Stimulated activated effector memory CD8-positive, alpha-beta T cell treated with anti-CD3 and anti-CD28 coated beads, Interleukin-12 subunit alpha, Interleukin-12 subunit beta, amount 100 ng/mL, for 72 hours (primary cell): Measurements from ENCODE around the gene FRYL.
"Not testable (repeated sequence)": the region's sequence is repeated elsewhere in the genome, so short reads cannot be mapped to it uniquely, and the experiment has no call there.

Source experiments
- ATAC-seq: fragments of 150-1000 bp; cut with Tn5 transposase; 2 replicates; pipeline ENCODE4 v1.10.0; 2021
- DNase-seq, 2 donors: peaks; one replicate each; pipeline ENCODE4 v3.0.0; 2021 to 2022; ENCODE audit warnings: low spot score in 2 of 2
- H3K27ac Mint-ChIP-seq: one replicate; pipeline ENCODE4 v1.8.0; 2022; ENCODE audit warnings: mild to moderate bottlenecking, mixed read lengths
- H3K36me3 Mint-ChIP-seq: one replicate; pipeline ENCODE4 v1.8.0; 2022; ENCODE audit warnings: mild to moderate bottlenecking, mixed read lengths
- H3K4me1 Mint-ChIP-seq: one replicate; pipeline ENCODE4 v1.8.0; 2022; ENCODE audit warnings: mixed read lengths
- H3K4me3 Mint-ChIP-seq: one replicate; pipeline ENCODE4 v1.8.0; 2022; ENCODE audit warnings: mild to moderate bottlenecking, mixed read lengths
- H3K9me3 Mint-ChIP-seq: one replicate; pipeline ENCODE4 v1.8.0; 2022; ENCODE audit warnings: mixed read lengths

Gene FRYL

GRCh38 chr4:48704091-48704802 is 75.8 kb downstream of the FRYL start:
- H3K4me3 Mint-ChIP-seq = no peak overlapping the region
- DNase-seq (no peak), ATAC-seq (no peak)
- H3K9me3 Mint-ChIP-seq = no peaks in the 10 kb centered on the region
- peaks cover 18% of the 10 kb centered on the region for H3K36me3 Mint-ChIP-seq
- H3K27ac Mint-ChIP-seq = peak overlapping the region; percentile 20
- peaks cover 39% of the 10 kb centered on the region for H3K4me1 Mint-ChIP-seq

GRCh38 chr4:48699475-48699874 is 80.6 kb downstream of the FRYL start:
- Mint-ChIP-seq H3K9me3 (no peaks in the 10 kb centered on the region), H3K4me1 (peaks cover 70% of the 10 kb centered on the region), H3K27ac (no peak overlapping the region), H3K36me3 (peaks cover 12% of the 10 kb centered on the region), H3K4me3 (peak overlapping the region; percentile 44)
- ATAC-seq = peak; percentile 3
- no peak for DNase-seq

- DNase-seq (no peak), ATAC-seq (no peak)
- H3K9me3 Mint-ChIP-seq = no peaks in the 10 kb centered on the region
- H3K36me3 Mint-ChIP-seq = peaks cover 12% of the 10 kb centered on the region
- no peak overlapping the region for H3K4me3 Mint-ChIP-seq
- peaks cover 59% of the 10 kb centered on the region for H3K4me1 Mint-ChIP-seq
- no peak overlapping the region for H3K27ac Mint-ChIP-seq
Measured at GRCh38 chr4:48698029-48698971, 81.8 kb downstream of the FRYL start.

- not testable (repeated sequence) for DNase-seq, ATAC-seq, H3K9me3 Mint-ChIP-seq, H3K27ac Mint-ChIP-seq, H3K4me3 Mint-ChIP-seq
- peaks cover 58% of the 10 kb centered on the region for H3K4me1 Mint-ChIP-seq
- H3K36me3 Mint-ChIP-seq = peaks cover 12% of the 10 kb centered on the region
Measured at GRCh38 chr4:48697516-48697915, 82.6 kb downstream of the FRYL start.

- peaks cover 57% of the 10 kb centered on the region for H3K4me1 Mint-ChIP-seq
- no peak overlapping the region for H3K4me3 Mint-ChIP-seq
- H3K27ac Mint-ChIP-seq = no peak overlapping the region
- DNase-seq = no peak
- no peaks in the 10 kb centered on the region for H3K9me3 Mint-ChIP-seq
- H3K36me3 Mint-ChIP-seq = peaks cover 12% of the 10 kb centered on the region
- ATAC-seq = no peak
Measured at GRCh38 chr4:48694824-48695223, 85.3 kb downstream of the FRYL start.

- Mint-ChIP-seq H3K36me3 (peaks cover 12% of the 10 kb centered on the region), H3K9me3 (no peaks in the 10 kb centered on the region), H3K4me1 (peaks cover 49% of the 10 kb centered on the region), H3K4me3 (no peak overlapping the region), H3K27ac (no peak overlapping the region)
- ATAC-seq (no peak), DNase-seq (no peak)
Measured at GRCh38 chr4:48693856-48694574, 86.1 kb downstream of the FRYL start.

GRCh38 chr4:48692897-48693296 is 87.2 kb downstream of the FRYL start:
- no peak overlapping the region for H3K4me3 Mint-ChIP-seq
- H3K27ac Mint-ChIP-seq = no peak overlapping the region
- no peak for ATAC-seq
- H3K36me3 Mint-ChIP-seq = peaks cover 12% of the 10 kb centered on the region
- no peak for DNase-seq
- no peaks in the 10 kb centered on the region for H3K9me3 Mint-ChIP-seq
- peaks cover 38% of the 10 kb centered on the region for H3K4me1 Mint-ChIP-seq

GRCh38 chr4:48692044-48692443 is 88.0 kb downstream of the FRYL start:
- peaks cover 32% of the 10 kb centered on the region for H3K4me1 Mint-ChIP-seq
- ATAC-seq (no peak), DNase-seq (no peak)
- no peak overlapping the region for H3K4me3 Mint-ChIP-seq
- no peak overlapping the region for H3K27ac Mint-ChIP-seq
- H3K9me3 Mint-ChIP-seq = no peaks in the 10 kb centered on the region
- H3K36me3 Mint-ChIP-seq = peaks cover 6% of the 10 kb centered on the region

- no peak for ATAC-seq
- Mint-ChIP-seq H3K27ac (no peak overlapping the region), H3K9me3 (no peaks in the 10 kb centered on the region), H3K4me3 (no peak overlapping the region), H3K36me3 (no peaks in the 10 kb centered on the region), H3K4me1 (peaks cover 28% of the 10 kb centered on the region)
- no peak for DNase-seq
Measured at GRCh38 chr4:48688953-48689352, 91.1 kb downstream of the FRYL start.

GRCh38 chr4:48687313-48688051 is 92.6 kb downstream of the FRYL start:
- no peaks in the 10 kb centered on the region for H3K36me3 Mint-ChIP-seq
- no peak for DNase-seq
- no peak overlapping the region for H3K27ac Mint-ChIP-seq
- no peak overlapping the region for H3K4me3 Mint-ChIP-seq
- no peaks in the 10 kb centered on the region for H3K9me3 Mint-ChIP-seq
- ATAC-seq = no peak
- H3K4me1 Mint-ChIP-seq = peaks cover 32% of the 10 kb centered on the region

GRCh38 chr4:48686369-48686768 is 93.7 kb downstream of the FRYL start:
- DNase-seq = no peak

GRCh38 chr4:48683784-48684666 is 96.1 kb downstream of the FRYL start:
- H3K4me1 Mint-ChIP-seq = peaks cover 44% of the 10 kb centered on the region
- no peaks in the 10 kb centered on the region for H3K36me3 Mint-ChIP-seq
- DNase-seq (no peak), ATAC-seq (no peak)
- H3K9me3 Mint-ChIP-seq = no peaks in the 10 kb centered on the region
- no peak overlapping the region for H3K4me3 Mint-ChIP-seq
- no peak overlapping the region for H3K27ac Mint-ChIP-seq

More at GRCh38 chr4:48686369-48686768, 93.7 kb downstream of the FRYL start:
- no peak overlapping the region for H3K27ac Mint-ChIP-seq
- no peak overlapping the region for H3K4me3 Mint-ChIP-seq
- ATAC-seq = no peak
- peaks cover 38% of the 10 kb centered on the region for H3K4me1 Mint-ChIP-seq
- no peaks in the 10 kb centered on the region for H3K36me3 Mint-ChIP-seq
- no peaks in the 10 kb centered on the region for H3K9me3 Mint-ChIP-seq

GRCh38 chr4:48682870-48683269 is 97.2 kb downstream of the FRYL start:
- not testable (repeated sequence) for H3K36me3 Mint-ChIP-seq, H3K27ac Mint-ChIP-seq, ATAC-seq, H3K9me3 Mint-ChIP-seq, H3K4me3 Mint-ChIP-seq, DNase-seq
- peaks cover 44% of the 10 kb centered on the region for H3K4me1 Mint-ChIP-seq

- H3K4me1 Mint-ChIP-seq = peaks cover 42% of the 10 kb centered on the region
- no peak overlapping the region for H3K27ac Mint-ChIP-seq
- H3K9me3 Mint-ChIP-seq = no peaks in the 10 kb centered on the region
- H3K36me3 Mint-ChIP-seq = no peaks in the 10 kb centered on the region
- ATAC-seq = peak; percentile 100
- H3K4me3 Mint-ChIP-seq = peak overlapping the region; percentile 13
- no peak for DNase-seq
Measured at GRCh38 chr4:48681856-48682255, 98.2 kb downstream of the FRYL start.
